ENCODE measurements around the gene PITPNM1.

PITPNM1 gene

DNA sequence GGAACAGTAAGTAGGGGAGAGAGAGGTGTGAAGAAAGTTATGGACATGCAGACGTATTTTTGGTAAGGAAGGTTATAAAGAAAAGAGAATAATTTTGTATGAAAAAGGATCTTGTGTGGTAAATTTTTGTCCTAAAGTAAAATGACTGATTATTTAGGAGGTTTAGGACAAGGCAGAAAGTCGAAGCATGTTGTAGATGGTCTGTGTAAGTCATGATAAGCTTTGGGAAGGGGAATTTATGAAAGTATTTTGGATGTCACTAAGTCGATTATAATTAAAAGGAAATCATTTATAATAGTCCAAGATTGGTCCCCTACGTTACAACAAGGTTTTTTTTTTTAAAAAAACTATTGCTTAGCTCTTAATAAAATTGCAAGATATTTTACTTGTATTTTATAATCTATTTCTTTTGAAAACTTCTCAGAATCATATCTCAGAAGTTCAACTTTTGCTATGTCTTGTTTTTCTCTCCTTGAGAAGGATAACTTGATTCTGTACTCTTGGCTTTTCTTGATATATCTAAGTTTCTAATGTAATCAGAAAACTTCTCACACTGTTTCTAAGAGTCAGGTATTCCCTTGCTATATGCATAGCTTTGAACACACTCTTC, 29.0 kb upstream of the PITPNM1 start:
- TF ChIP-seq ZFX (IDR thresholded peaks at IDR 0.05) (no peak), CTCF (conservative IDR thresholded peaks at IDR 0.05) (no peak)
- no peak overlapping the region for H3K27ac ChIP-seq

GRCh38 chr11:67532889-67533288, 27.7 kb upstream of the PITPNM1 start:
- H3K27ac ChIP-seq, result no peak overlapping the region
- TF ChIP-seq CTCF (conservative IDR thresholded peaks at IDR 0.05), result no peak

- TF ChIP-seq CTCF (conservative IDR thresholded peaks at IDR 0.05) (no peak), ZFX (IDR thresholded peaks at IDR 0.05) (no peak)
- no peak overlapping the region for H3K27ac ChIP-seq
Observed at GRCh38 chr11:67530282-67530592, 25.1 kb upstream of the PITPNM1 start.

GRCh38 chr11:67528376-67528775, 23.2 kb upstream of the PITPNM1 start:
- no peak for TF ChIP-seq CTCF (conservative IDR thresholded peaks at IDR 0.05)

DNA sequence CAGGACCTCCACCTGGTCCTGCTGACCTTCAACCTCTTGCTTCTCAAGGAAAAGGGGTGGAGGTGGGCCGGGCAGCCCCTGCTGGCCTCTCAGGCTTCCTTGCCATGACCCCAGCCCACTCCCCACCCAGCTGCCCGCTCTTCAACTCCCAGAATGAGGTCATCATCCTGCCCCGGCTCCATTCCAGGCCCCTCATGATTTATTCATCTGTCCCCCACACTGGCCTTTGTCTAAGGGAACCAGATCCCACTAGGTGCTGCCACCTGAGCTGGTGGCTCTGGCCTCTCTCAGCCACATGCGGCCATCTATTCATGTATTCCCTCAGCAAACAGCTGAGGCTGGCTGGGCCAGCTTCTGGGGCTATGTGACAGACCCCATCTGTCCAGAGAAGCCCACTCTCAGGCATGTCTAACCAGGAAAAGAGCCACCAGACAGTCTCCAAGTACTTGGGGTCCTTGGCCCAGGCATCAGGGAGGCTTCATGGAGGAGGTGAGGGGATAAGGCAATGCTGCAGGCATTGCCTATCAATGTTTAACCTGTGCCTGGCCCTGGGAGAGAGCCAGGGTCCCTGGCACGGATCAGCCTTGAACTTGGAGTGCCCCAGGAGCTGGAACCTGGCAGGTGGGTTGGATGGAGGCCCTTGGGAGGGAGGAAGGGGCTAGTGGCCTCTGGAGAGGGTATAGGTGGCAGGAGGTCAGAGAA, 20.3 kb upstream of the PITPNM1 start:
- H3K27ac ChIP-seq, result no peak overlapping the region
- TF ChIP-seq ZFX (IDR thresholded peaks at IDR 0.05), result no peak
- no peak for TF ChIP-seq CTCF (conservative IDR thresholded peaks at IDR 0.05)

More at GRCh38 chr11:67528376-67528775, 23.2 kb upstream of the PITPNM1 start:
- H3K27ac ChIP-seq, result no peak overlapping the region

GRCh38 chr11:67524480-67524808, 19.3 kb upstream of the PITPNM1 start:
- TF ChIP-seq ZFX (IDR thresholded peaks at IDR 0.05) (no peak), CTCF (conservative IDR thresholded peaks at IDR 0.05) (no peak)
- H3K27ac ChIP-seq, result no peak overlapping the region

GRCh38 chr11:67523556-67524479, 18.7 kb upstream of the PITPNM1 start:
- H3K27ac ChIP-seq, result no peak overlapping the region
- TF ChIP-seq ZFX (IDR thresholded peaks at IDR 0.05), result no peak
- no peak for TF ChIP-seq CTCF (conservative IDR thresholded peaks at IDR 0.05)
